Breast epithelium (tissue), 3 donors: ENCODE results near the gene FNBP1.

Source experiments
- CTCF ChIP-seq, 3 donors: fragments of 450-650 bp; IDR thresholded peaks; one replicate each; pipeline ENCODE4 v1.5.1; 2016 to 2017; ENCODE audit warnings: antibody characterized with exemption in 3 of 3, mild to moderate bottlenecking in 3 of 3, moderate library complexity in 3 of 3
- POLR2AphosphoS5 ChIP-seq, 3 donors: sonication (generic); formaldehyde crosslinking; IDR thresholded peaks; one replicate each; pipeline ENCODE4 v1.6.1; 2017; ENCODE audit warnings: antibody characterized with exemption in 3 of 3

- no peak for TF ChIP-seq CTCF (IDR thresholded peaks at IDR 0.05)
- no peak for TF ChIP-seq POLR2AphosphoS5 (IDR thresholded peaks at IDR 0.05)
Observed at GRCh38 chr9:129889941-129890717, 152.9 kb downstream of the FNBP1 start.
